Measurements from ENCODE around the gene TMEM245.
"Not testable (repeated sequence)": the region's sequence is repeated elsewhere in the genome, so short reads cannot be mapped to it uniquely, and the experiment has no call there.

The TMEM245 gene

DNA sequence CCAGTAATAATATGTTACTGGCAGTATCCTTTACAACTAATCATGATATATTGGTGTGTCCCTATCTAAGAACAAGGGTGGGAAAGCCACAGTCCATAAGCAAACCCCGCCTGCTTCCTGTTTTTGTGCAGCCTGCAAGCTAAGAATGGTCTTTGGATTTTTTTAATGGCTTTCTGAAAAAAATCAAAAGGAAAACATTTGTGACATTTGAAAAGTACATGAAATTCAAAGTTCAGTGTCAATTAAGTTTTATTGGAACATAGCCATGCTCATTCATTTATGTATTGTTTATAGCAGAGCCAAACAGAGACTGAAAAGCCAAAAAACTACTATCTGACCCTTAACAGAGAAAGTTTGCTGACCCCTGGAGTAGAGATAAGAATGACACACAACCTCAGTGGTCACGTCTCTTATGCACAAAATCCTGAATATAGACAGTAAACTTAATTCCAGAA, 12.8 kb upstream of the TMEM245 start:
- no peak for DNase-seq

DNA sequence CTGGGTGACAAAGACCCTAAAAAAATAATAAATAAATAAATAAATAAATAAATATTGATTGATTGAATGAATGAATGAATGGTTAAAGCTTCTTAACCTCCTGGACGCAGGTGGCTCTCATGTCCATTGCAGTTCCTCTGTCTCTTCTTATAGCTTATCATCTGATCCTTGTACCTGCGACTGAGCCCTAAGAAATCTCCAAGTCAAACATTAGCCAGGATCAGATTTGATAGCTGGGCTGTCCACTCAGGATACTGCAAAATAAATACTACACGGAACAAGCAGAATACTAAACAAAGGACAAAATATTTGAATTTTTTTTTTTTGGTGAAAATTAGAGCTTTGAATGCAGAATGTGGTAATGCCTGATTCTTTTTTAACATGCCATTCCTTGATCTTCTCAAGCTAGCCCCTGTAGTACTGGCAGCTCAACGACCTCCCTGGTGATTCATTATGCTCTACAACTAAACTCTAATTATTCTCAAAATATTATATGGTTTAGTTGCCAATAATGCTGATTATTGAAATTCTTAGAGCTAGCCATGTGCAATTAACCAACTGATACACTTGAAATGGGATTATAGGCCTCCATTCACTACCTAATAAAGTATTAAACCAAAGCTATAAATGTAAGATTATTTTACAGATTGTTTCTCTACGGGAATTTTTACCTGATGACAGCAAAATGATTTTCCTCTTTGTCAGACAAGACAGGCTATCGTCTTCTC, 9.9 kb upstream of the TMEM245 start:
- DNase-seq: no peak

DNA sequence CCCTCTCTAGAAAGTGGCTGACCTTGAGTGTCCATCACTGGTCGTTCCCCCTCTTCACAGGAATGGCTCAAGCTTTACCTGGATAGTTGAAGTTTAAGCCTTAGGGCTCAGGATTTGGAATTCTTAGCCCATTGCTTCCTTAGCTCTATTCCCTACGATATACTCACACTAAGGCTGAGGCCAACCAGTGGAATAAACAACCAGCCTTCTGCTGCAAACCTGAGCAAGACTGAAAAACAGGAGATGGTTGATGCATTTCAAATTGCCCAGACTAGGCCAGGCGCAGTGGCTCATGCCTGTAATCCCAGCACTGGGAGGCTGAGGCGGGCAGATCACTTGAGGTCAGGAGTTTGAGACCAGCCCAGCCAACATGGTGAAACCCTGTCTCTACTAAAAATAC, 6.9 kb upstream of the TMEM245 start:
- not testable (repeated sequence) for DNase-seq

GRCh38 chr9:109124121-109124520, 4.4 kb upstream of the TMEM245 start:
- no peak for DNase-seq

DNA sequence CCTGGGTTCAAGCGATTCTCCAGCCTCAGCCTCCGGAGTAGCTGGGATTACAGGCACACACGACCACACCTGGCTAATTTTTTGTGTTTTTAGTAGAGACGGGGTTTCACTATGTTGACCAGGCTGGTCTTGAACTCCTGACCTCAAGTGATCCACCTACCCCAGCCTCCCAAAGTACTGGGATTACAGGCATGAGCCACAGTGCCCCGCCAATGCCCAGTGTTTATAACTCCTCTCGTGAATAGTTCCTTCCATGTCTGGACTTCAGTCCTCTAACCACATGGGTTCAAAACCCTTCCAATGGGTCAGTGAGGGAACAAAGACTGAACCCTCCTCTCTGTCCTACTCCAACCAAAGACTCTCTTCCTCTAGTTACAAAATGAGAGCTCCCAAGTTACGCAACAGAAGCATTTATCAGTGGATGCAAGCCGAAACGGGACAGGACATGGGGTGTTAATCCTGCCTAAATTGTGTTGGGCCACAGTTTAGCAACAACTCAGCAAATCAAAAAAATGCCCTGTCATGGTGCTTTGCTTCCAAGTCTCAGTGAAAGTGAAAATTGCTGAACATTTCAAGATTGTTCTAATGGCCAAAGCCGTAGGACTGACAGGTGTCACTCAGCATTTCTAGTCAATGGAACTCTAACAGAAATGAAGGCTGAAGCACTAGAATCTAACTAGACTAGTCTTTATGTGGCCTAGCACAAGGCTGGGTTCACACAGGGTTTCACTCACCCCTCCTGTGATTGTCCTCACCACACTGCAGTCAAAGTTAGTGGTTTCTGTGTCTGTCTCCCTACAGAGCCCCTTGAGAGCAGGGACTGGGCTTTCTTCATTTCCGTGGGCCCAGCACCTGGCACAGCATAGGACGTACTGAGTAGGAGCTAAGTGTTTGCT, 3.2 kb upstream of the TMEM245 start:
- no peak for DNase-seq

- no peak for DNase-seq
Observed at GRCh38 chr9:109121232-109121796, 1.6 kb upstream of the TMEM245 start.

DNA sequence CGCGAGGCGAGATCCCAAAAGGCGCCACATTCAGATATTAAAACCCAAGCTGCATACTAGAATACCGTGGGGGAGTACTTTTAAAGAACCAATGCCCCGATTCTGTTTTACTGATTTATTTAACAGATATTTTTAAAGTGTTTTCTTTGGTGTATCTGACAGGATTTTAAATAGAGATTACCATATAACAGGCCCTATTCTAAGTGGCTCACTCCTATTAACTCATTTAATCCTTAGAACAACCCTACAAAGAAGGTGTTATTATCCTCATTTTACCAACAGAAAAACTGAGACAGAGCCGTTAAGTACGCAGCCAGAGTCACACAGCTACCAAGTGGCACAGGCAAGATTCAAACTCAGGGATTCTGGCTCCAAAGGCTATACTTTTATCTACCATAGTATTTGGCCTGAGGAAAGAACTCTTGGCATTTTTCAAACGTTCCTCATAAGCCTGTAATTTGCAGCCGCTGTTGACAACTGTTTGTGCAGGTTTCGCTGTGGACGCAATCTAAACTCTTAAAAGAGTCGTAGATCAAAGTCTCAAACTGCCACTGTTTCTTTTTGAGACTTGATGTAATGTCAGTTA, 550 bp upstream of the TMEM245 start:
- DNase-seq: no peak

DNA sequence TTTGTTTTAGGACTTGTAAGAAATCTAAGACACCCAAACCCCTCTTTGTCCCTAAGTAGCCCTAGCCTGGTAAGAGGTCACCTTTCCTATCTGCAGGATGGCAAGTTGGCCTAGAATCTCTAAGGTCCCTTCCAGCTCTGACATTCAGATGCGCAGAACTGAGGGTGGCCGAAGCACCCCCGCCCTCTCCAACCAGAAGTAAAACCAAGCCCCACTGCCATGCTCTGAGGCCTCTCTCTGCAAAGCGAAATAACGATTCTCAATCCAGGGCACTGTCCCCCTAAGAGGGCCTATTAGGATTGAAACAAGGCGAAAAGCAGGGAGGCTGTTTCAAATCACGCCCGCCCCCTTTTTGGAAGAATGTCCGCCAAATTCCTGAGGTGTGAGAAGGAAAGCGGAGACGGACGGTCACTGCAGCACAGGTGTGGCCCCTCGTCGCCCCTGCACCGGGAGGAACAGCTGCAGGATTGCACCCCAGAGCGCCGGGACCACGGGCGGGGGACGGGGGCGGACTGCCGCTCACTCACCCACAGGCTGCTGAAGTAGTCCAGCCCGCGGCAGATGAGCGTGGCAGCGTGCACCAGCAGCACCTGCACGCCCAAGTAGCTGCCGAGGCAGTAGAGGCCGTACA, 824 bp downstream of the TMEM245 start:
- no peak for DNase-seq

GRCh38 chr9:109117856-109118807, 1.6 kb downstream of the TMEM245 start:
- no peak for DNase-seq

GRCh38 chr9:109115931-109116526, 3.7 kb downstream of the TMEM245 start:
- DNase-seq: no peak

- no peak for DNase-seq
Observed at GRCh38 chr9:109114670-109115069, 5.1 kb downstream of the TMEM245 start.

- no peak for DNase-seq
Observed at GRCh38 chr9:109113892-109114609, 5.7 kb downstream of the TMEM245 start.

- DNase-seq: no peak
Observed at GRCh38 chr9:109113254-109113653, 6.5 kb downstream of the TMEM245 start.

GRCh38 chr9:109110329-109111021, 9.3 kb downstream of the TMEM245 start:
- DNase-seq: no peak

DNA sequence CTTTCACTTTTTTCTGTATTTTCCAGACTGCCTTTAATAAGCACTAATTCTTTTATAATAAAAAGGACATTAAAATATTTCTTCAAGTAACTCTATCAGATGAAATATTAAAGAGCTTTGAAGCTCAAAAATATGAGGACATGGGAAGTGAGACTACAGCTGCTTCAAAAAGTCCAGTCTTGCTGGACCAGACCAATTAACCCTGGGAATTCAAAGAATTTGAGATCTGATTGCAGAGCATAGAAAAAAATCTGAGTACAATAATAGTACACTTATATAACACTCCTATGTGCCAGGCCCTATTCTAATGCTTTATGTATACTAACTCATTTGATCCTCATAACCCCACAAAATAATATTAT, 9.8 kb downstream of the TMEM245 start:
- no peak for DNase-seq

DNA sequence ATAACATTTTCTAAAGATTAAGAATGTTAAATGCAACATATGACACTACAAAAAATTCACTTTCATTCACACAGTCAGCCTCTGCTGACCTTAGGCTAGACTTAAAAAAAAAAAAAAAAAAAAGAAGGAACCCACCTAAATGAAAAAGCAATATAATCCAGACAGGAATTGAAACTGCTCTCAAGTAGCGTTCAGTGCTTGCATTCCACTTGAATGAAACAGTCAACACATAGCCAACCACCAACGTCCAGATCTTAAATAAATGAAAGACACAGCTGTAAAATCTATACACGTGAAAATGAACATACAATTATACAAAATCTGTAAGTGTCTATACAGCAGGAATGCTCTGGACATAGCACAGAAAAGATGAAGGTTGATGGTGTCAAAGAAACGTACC, 11.4 kb downstream of the TMEM245 start:
- no peak for DNase-seq

DNA sequence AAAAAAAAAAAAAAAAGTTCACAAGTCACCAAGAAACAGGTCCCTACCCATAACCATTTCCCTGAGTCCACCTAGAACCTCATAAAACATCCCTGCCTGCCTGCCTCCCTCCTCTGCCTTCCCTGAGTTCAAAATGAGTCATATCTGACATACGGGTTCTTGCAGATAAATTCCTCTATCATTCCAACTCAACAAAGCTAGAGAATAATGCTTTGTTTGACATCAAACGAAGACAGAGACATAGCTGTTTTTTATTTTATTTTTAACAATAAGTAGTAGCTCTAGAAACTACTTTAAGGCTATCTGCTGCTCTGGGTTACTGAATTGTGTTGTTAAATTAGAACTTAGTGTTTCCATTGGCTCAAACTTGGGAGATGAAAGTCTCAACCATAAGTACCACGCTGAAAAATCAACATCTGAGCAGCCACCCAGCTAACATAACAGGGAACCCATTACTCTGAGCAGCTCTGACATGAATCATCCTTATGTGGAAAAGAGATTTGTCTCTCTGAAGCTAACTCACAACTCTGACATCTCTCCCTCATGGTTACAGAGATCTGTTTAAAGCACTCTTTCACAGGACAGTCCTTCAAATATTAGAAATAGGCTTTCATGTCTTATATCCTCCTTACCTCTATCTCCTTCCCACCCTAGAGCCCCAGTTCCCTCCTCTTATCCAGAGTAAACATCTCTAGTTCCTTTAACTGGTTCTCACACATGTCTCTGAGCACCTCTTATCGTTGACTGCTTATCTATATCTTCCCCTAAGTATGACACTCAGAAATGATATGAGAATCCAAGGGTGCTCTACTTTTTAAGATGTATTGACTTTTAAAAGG, 12.1 kb downstream of the TMEM245 start:
- no peak for DNase-seq

- no peak for DNase-seq
Observed at GRCh38 chr9:109101810-109102209, 17.9 kb downstream of the TMEM245 start.

DNA sequence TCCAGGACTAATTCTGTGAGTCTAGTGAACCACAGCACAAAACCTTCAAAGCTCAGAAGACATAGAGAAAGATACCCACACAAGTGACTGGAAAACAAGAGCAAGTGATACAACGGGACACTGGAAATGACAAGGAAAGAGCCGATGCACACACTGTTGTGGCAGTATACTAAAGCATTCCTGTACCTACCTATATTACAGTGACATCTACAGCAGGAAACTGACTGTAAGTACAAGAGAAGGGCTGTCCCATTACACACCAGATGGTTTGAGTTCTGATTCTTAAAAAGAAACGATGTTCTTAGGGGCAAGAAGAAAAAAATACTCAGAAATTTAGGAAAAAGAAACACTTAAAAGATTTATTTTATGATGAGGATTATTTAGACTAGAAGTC, 18.5 kb downstream of the TMEM245 start:
- no peak for DNase-seq

All from activated gamma-delta T cell (primary cell).